Measurements from ENCODE around the gene NTN4.
"Not testable (repeated sequence)": the region's sequence is repeated elsewhere in the genome, so short reads cannot be mapped to it uniquely, and the experiment has no call there.

The NTN4 gene

GRCh38 chr12:95703986-95704385, 86.6 kb downstream of the NTN4 start:
- DNase-seq = no peak

GRCh38 chr12:95701722-95702418, 88.7 kb downstream of the NTN4 start:
- DNase-seq = no peak

- no peak for DNase-seq
Measured at GRCh38 chr12:95701275-95701674, 89.3 kb downstream of the NTN4 start.

GRCh38 chr12:95700316-95700785, 90.2 kb downstream of the NTN4 start:
- DNase-seq = no peak

GRCh38 chr12:95699579-95699978, 91.0 kb downstream of the NTN4 start:
- DNase-seq = no peak

GRCh38 chr12:95694136-95694535, 96.4 kb downstream of the NTN4 start:
- no peak for DNase-seq

GRCh38 chr12:95693689-95694088, 96.9 kb downstream of the NTN4 start:
- DNase-seq = no peak

- DNase-seq = no peak
Measured at GRCh38 chr12:95690861-95691635, 99.5 kb downstream of the NTN4 start.

GRCh38 chr12:95687937-95688336, 102.6 kb downstream of the NTN4 start:
- no peak for DNase-seq

GRCh38 chr12:95683418-95683817, 107.1 kb downstream of the NTN4 start:
- DNase-seq = no peak

GRCh38 chr12:95681210-95681765, 109.3 kb downstream of the NTN4 start:
- no peak for DNase-seq

- DNase-seq = no peak
Measured at GRCh38 chr12:95678684-95679083, 111.9 kb downstream of the NTN4 start.

GRCh38 chr12:95677782-95678181, 112.8 kb downstream of the NTN4 start:
- not testable (repeated sequence) for DNase-seq

GRCh38 chr12:95674631-95675030, 115.9 kb downstream of the NTN4 start:
- peak; percentile 87 for DNase-seq

- no peak for DNase-seq
Measured at GRCh38 chr12:95674163-95674562, 116.4 kb downstream of the NTN4 start.

GRCh38 chr12:95673576-95673975, 117.0 kb downstream of the NTN4 start:
- DNase-seq = no peak

- DNase-seq = no peak
Measured at GRCh38 chr12:95672166-95672565, 118.4 kb downstream of the NTN4 start.

- no peak for DNase-seq
Measured at GRCh38 chr12:95671265-95671664, 119.3 kb downstream of the NTN4 start.

- no peak for DNase-seq
Measured at GRCh38 chr12:95663525-95663924, 127.0 kb downstream of the NTN4 start.

GRCh38 chr12:95661360-95661759, 129.2 kb downstream of the NTN4 start:
- DNase-seq = no peak

- DNase-seq = no peak
Measured at GRCh38 chr12:95658386-95658785, 132.2 kb downstream of the NTN4 start.

- not testable (repeated sequence) for DNase-seq
Measured at GRCh38 chr12:95654665-95655064, 135.9 kb downstream of the NTN4 start.

- DNase-seq = no peak
Measured at GRCh38 chr12:95653771-95654546, 136.6 kb downstream of the NTN4 start.
